Measurements from ENCODE around the gene PRKCD.

The PRKCD gene

DNA sequence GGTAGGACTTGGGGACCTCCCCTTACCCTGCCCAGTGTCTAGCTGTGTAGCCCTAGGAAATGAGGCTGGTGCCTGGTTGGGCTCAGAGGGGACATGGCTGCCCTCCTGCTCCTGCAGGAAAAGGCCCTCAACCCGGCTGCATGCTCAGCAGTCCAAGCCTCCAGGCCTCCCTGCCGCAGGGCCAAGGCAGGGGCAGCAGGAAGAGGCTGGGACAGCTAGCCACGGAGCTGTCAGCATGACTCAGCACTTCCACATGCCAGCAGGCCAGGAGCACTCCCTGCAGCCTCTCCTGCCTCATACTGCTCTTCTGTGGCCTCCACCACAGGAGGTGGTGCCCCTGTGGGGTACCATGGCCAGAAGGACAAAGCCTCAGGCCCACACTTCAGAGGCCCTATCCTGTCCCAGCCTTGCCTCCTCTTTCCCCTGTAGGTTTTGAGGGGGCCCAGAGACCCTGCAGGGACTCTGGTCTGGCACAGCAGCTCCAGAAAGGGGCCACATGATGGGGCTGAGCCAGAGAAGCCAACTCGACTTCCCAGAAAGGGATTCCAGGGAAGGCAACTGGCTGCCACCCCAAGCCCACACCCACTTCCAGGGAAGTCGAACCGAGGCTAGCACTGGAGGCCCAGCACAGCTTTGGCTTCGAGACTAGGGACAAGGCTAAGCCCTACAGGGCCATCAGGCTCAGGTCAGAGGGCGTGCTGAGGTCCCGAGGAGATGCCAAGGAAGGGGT lies 75.3 kb downstream of the PRKCD start:
- DNase-seq = peak; percentile 46

GRCh38 chr3:53238051-53238850 lies 77.2 kb downstream of the PRKCD start:
- DNase-seq = no peak

DNA sequence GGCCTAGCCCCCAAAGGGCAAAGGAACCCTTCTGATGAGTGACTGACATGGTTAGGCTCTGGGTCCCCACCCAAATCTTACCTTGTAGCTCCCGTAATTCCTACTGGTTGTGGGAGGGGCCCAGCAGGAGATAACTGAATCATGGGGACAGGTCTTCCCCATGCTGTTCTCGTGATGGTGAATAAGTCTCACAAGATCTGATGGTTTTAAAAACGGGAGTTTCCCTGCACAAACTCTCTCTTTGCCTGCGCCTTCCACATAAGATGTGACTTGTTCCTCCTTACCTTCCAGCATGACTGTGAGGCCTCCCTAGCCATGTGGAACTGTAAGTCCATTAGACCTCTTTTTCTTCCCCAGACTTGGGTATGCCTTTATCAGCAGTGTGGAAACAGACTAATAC lies 77.9 kb downstream of the PRKCD start:
- DNase-seq = no peak

- DNase-seq = no peak
These were observed 78.8 kb downstream of the PRKCD start for GRCh38 chr3:53239800-53240199.

DNA sequence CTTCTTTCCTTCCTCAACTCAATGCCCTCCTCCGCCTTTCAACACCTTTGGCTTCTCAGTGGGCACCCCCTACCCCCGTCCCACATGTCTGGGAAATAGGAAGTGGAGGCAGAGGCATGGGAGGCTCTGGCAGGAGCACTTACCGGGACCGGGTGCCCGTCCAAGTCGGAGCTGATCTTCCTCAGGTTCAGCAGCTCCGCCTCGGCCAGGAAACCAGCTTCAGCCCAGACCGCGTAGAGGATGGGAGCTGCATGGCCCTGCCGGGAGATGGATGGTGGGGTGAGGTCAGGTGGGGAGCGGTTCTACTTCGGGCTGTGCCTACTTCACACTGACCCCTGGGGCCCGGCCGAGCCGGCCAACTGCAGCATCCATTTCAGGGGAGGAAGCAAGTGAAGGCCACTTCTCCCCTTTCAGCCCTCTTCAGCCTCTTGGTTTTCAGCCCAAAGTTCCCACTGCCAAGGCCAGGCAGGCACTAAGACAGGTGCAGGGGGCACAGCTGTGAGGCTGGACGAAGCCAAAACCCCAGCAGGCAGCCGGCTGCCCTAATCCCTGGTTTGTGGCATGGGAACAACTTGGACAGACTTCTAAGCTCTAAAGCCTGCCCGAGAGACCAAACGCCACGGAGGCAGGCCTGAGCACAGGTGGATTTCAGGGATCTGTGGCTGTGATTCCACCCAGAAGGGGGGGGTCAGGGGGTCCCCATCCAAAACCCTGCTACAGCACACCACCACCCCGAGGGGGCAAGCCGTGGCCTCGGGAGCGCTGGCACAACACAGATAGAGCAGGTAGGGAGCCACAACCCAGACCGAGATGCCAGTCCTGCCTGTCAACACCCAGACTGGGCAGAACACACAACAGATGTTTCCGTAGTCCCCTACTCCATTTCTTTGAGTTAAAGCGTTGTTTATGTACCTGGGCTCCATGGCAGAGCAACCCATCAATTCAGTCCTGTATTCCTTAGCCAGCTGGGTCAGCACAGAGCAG lies 80.3 kb downstream of the PRKCD start:
- DNase-seq = no peak

GRCh38 chr3:53242155-53242554 lies 81.1 kb downstream of the PRKCD start:
- no peak for DNase-seq

All from activated CD4-positive, alpha-beta T cell treated with anti-CD3 and anti-CD28 coated beads, Interleukin-10, Interleukin-2, amounts not matched to agents 100 ng/mL and 50 ng/mL, durations not matched to agents 16 hours and 8 hours (primary cell).